GM10847 (cell line): Measurements from ENCODE around the gene SGSM2.
A peak's percentile ranks its signal among the peaks of the same experiment; 100 is the strongest.

ENCODE experiments used
- POLR2A ChIP-seq: IDR thresholded peaks from 2 replicates; pipeline ENCODE4 v1.6.1; 2011; ENCODE audit not compliant: insufficient read length; ENCODE audit errors: extremely low read depth

SGSM2 gene

GRCh38 chr17:2387086-2388019 lies 50.1 kb downstream of the SGSM2 start:
- no peak for TF ChIP-seq POLR2A

DNA sequence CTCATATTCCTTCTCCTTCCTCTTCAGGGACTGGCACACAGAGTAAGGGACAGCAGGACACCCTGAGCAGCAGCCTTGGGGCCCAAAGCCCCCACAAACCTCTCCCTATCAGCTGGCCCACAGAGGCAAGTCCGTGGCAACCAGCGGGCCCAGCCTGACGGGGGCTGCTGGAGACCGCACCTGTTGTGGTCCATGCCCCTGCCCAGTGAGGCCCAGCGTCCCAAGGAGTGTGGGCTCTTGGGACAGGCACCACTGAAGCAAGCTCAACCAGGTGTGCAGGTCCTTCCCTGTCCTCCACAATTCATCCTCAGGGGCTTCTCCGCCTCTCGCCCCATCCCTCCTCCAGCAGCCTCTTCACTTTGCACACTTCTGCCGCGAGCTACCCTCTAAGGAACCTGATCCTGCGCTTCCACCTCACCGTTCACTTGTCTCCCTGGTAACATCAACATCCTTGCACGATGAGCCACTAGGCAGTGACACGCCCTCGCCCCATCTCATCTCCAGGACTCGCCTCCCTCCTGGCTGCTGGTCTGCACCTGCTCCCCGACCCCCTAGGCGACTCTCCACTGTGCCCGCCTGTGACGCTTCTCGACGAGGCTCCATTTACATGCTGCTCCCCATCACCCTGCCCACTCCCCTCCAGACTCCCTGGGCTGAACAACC lies 50.9 kb downstream of the SGSM2 start:
- TF ChIP-seq POLR2A: no peak

DNA sequence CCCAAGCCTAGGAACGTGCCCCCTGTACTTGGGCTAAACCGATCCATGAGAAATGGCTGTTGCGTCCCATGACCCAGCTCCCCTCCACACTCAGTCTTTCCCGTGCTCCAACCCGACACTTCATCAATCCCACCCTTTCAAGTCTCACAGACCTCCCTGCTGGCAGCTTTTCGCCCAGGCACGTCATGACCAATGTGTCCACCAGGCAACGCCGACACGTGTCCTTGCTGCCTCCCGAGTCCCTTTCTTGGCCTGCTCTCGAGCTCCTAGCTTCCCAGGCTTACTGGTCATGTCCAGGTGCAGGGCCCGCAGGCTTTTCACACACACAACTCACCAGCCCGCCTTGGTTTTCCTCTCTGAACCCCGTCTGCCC lies 51.4 kb downstream of the SGSM2 start:
- no peak for TF ChIP-seq POLR2A

GRCh38 chr17:2390199-2390836 lies 53.0 kb downstream of the SGSM2 start:
- no peak for TF ChIP-seq POLR2A

DNA sequence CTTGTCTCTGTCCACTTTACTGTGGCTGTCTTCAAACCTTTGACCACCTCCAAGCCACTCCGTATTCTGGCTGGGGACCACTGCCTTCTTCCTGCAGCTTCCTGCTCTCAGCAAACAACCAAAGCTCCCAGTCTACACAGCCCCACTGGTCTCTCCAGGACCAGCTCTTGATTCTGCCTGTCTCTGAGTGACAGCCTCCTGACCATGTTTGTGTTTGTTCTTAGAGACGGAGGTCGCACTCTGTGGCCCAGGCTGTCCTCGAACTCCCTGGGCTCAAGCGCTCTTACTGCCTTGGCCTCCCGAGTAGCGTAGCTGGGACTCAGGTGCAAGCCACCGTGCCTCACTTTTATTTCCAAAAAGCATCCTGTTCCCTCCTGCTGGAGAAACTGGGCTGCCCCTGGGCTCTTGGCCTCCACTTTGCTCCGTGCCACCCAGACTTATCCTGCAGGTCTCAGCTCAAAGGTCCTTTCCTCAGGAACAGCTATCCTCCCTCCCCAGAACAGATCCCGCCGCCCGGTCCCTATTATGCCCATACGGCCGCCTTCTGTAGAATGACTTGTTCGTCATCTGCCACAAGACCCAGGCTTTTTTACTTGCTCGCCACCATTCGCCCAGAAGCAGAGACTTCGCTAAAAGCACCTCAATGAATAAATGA lies 54.4 kb downstream of the SGSM2 start:
- no peak for TF ChIP-seq POLR2A

GRCh38 chr17:2392252-2393173 lies 55.2 kb downstream of the SGSM2 start:
- peak; percentile 54 for TF ChIP-seq POLR2A

GRCh38 chr17:2393174-2393953 lies 56.1 kb downstream of the SGSM2 start:
- TF ChIP-seq POLR2A: peak; percentile 46

DNA sequence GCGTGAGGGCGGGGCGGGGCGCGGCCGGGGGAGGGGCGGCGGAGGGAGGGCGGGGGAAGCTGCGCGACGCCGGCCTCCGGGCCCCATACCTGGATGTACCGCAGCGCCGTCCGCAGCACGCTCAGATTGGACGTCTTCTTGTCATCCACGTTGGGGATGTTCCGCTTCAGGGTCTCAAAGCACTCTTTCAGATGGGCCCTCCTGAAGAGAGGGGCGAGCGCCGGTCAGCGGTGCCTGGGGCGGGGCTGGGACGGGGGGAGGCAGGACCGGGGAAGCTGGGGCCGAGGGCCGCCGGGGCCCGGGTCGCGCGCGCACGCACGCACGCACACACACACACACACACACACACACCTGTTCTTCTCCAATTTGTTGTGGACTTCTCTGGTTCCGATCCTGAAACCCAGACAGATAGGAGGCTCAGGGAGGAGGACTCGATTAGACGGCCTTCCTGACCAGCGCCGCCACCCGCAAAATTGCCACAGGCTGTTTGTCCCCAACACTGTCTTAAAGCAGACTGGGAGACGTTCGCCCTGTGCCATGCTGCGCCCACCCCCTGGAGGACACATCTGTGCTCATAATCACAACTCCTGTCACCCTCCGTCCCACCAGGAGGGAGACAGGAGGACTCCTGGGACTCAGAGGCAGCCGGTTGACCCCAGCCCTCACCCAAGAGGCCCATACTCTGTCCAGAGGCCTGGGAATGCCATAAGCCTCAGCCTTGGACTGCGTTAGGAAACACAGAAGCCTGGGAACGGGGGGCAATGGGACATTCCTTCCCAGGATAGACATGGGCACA lies 56.9 kb downstream of the SGSM2 start:
- peak; percentile 1 for TF ChIP-seq POLR2A

- TF ChIP-seq POLR2A: no peak
Measured at GRCh38 chr17:2394775-2395201, 57.5 kb downstream of the SGSM2 start.

- no peak for TF ChIP-seq POLR2A
Measured at GRCh38 chr17:2395258-2396181, 58.2 kb downstream of the SGSM2 start.

DNA sequence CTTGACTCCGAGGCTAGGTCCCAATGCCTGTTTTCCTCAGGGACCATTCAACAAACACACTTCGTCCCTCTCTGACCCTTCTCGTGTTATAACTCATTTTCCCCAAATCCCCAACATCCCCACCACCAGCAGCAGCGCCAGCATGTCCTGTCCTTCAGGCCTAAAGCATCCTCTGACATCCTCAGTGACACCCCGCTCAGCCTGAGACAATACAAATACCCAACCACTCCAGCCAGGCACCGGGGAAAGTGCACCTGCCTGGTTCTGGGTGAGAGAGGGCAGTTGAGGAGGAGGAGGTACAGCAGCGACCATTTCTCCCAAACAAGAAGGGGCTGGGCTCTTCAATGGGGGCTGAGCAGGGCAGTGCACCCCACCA lies 58.9 kb downstream of the SGSM2 start:
- no peak for TF ChIP-seq POLR2A
